ENCODE data around the gene SMIM10L2A. TPM values are rescaled to one million over a fixed set of nuclear protein-coding genes. Genes with fewer than 3 reads are reported as not detected.

SMIM10L2A gene
- total RNA-seq, 2 donors from 2014 or later = 2.9 to 4.0 TPM

DNA sequence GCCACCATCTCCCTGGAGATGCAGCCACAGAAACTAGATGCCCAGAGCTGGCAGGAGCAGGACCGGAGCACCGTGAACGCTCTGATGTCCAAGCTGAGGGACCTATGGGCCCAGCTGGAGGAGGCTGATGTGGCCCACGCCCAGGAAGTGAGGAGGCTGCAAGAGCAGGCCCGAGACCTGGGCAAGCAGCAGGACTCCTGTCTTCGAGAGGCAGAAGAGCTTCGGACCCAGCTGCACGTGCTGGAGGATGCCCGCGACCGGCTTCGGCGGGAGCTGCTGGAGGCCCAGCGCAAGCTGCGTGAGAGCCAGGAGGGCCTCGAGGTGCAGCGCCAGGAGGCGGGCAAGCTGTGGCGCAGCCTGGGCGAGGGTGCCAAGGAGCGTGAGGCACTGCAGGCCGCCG is 14.2 kb downstream of the SMIM10L2A start:
- no peaks in the 10 kb centered on the region for H3K36me3 ChIP-seq (replicated peaks in 1 of 2; ENCODE audit: insufficient read depth in 1 of 2, low read depth in 2 of 2)
- no peaks in the 10 kb centered on the region for H3K4me1 ChIP-seq
- DNase-seq (no peak), ATAC-seq (no peak)
- H3K27ac ChIP-seq = no peak overlapping the region
- H3K9me3 ChIP-seq = no peaks in the 10 kb centered on the region
- H3K4me3 ChIP-seq = no peak overlapping the region
- no peak for TF ChIP-seq CTCF (IDR thresholded peaks at IDR 0.05)
- TF ChIP-seq POLR2A (IDR thresholded peaks at IDR 0.05) = no peak
- H3K27me3 ChIP-seq = no peaks in the 10 kb centered on the region
- intact Hi-C loops (cut with DNase I) = no loop called here
- 88 to 89% methylated on average over 13 to 16 of the region's 23 CpGs for WGBS, 2 donors

GRCh38 chrX:135436456-135436855 is 14.7 kb downstream of the SMIM10L2A start:
- ATAC-seq (no peak), DNase-seq (no peak)
- Histone ChIP-seq H3K4me3 (no peak overlapping the region), H3K9me3 (no peaks in the 10 kb centered on the region), H3K36me3 (replicated peaks in 1 of 2; ENCODE audit: insufficient read depth in 1 of 2, low read depth in 2 of 2) (no peaks in the 10 kb centered on the region), H3K4me1 (no peaks in the 10 kb centered on the region), H3K27ac (no peak overlapping the region), H3K27me3 (no peaks in the 10 kb centered on the region)
- intact Hi-C loops (cut with DNase I) = no loop called here
- WGBS, 2 donors = 72 to 75% methylated on average over 7 to 11 of the region's 32 CpGs
- TF ChIP-seq CTCF (IDR thresholded peaks at IDR 0.05) = no peak
- no peak for TF ChIP-seq POLR2A (IDR thresholded peaks at IDR 0.05)

DNA sequence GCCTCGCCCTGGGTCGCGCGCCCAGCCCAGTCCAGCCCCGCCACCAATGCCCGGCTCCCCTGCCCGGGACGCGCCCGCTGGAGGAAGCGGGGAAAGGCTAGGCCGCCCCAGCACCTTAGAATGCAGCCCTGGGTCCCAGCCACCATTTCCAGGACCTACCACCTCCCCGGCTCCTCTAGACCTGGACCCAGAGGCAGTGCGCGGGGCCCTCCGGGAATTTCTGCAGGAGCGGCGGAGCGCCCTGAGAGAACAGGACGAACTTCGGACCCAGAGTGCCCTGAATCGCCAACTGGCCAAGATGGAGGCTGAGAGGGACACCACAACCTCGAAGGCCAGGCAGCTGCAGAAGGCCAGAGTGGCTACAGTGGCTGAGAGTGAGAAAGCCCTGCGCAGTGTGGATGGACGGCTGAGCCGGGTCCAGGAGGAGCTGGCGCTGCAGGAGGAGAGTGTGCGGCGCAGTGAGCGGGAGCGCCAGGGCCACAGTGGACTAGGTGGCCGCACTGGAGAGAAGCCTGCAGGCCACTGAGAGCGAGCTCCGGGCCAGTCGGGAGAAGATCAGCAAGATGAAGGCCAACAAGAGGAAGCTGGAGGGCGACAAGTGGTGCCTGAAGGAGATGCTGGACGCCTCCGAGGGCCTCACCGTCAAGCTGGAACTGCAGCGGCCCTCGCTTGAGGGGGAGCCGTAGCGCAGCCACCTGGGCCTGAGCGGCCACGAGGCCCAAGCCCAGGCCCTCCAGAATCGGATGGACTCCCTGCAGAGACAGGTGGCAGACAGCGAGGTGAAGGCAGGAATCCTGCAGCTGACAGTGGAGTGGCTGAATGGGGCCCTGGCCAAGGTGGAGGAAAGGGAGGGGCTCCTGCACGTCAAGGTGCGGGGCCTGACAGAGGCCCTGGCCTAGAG is 15.5 kb downstream of the SMIM10L2A start:
- DNase-seq = no peak
- no peak for TF ChIP-seq POLR2A (IDR thresholded peaks at IDR 0.05)
- TF ChIP-seq CTCF (IDR thresholded peaks at IDR 0.05) = no peak

GRCh38 chrX:135437867-135438733 is 16.4 kb downstream of the SMIM10L2A start:
- peak in 2 of 4 donors; percentile 11 to 24 for DNase-seq

More for the DNA sequence above, 15.5 kb downstream of the SMIM10L2A start:
- Histone ChIP-seq H3K36me3 (replicated peaks in 1 of 2; ENCODE audit: insufficient read depth in 1 of 2, low read depth in 2 of 2) (no peaks in the 10 kb centered on the region), H3K4me3 (no peak overlapping the region), H3K27me3 (no peaks in the 10 kb centered on the region), H3K9me3 (no peaks in the 10 kb centered on the region), H3K4me1 (no peaks in the 10 kb centered on the region), H3K27ac (no peak overlapping the region)
- WGBS, 2 donors = 92 to 98% methylated on average over 7 to 20 of the region's 49 CpGs
- ATAC-seq = no peak
- intact Hi-C loops (cut with DNase I) = no loop called here

More at GRCh38 chrX:135437867-135438733, 16.4 kb downstream of the SMIM10L2A start:
- H3K27me3 ChIP-seq = no peaks in the 10 kb centered on the region
- no peak overlapping the region for H3K4me3 ChIP-seq
- no peaks in the 10 kb centered on the region for H3K36me3 ChIP-seq (replicated peaks in 1 of 2; ENCODE audit: insufficient read depth in 1 of 2, low read depth in 2 of 2)
- H3K9me3 ChIP-seq = no peaks in the 10 kb centered on the region
- peak in 1 of 7 experiments; percentile 3 for TF ChIP-seq CTCF (IDR thresholded peaks at IDR 0.05)
- no peak for TF ChIP-seq POLR2A (IDR thresholded peaks at IDR 0.05)
- no peak for ATAC-seq
- no peaks in the 10 kb centered on the region for H3K4me1 ChIP-seq
- intact Hi-C loops (cut with DNase I) = no loop called here
- no peak overlapping the region for H3K27ac ChIP-seq
- WGBS, 2 donors = 91 to 100% methylated on average over 1 to 14 of the region's 28 CpGs
